ENCODE measurements around the gene ENPP5.
"Not testable (repeated sequence)": the region's sequence is repeated elsewhere in the genome, so short reads cannot be mapped to it uniquely, and the experiment has no call there.

The ENPP5 gene

DNA sequence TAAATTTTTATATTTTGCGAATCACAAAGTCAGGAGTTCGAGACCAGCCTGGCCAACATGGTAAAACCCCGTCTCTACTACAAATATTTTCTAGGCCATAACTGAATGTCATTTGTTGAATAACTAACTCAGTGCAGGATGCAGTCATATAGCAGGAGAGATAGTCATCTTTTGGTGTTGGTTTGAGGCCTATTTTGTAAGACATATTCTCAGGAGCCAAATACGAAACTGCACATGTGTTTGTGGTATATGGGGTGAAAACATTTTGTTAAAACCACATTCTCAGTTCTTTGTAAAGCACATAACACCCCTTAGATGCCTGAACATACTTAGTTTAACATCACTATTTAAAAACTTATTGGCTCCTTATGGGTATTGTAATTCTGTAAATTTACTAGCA, 4.7 kb upstream of the ENPP5 start:
- H3K4me3 ChIP-seq (ENCODE audit: low read depth, low read length), result no peak overlapping the region

GRCh38 chr6:46174904-46175303, 4.1 kb upstream of the ENPP5 start:
- H3K4me3 ChIP-seq (ENCODE audit: low read depth, low read length), result no peak overlapping the region

DNA sequence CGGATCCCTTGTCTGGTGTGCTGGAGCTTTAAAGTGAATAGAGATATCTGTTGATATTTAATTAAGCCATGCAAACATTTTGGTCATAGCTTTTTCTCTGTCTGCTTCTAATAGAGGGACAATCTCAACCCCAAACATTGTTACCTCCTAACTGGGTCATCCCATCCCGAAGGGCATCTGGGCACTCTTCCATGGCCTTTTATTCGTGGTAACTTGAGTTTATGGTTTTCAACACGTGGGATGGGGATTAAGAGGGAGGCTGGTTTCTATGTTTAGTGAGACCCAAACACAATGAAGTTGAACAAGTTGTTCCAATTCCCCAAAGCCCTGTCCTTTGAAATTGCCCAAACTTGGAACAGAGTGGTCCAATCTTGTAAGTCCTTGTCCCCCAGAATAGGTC, 1.4 kb upstream of the ENPP5 start:
- H3K4me3 ChIP-seq (ENCODE audit: low read depth, low read length), result no peak overlapping the region

DNA sequence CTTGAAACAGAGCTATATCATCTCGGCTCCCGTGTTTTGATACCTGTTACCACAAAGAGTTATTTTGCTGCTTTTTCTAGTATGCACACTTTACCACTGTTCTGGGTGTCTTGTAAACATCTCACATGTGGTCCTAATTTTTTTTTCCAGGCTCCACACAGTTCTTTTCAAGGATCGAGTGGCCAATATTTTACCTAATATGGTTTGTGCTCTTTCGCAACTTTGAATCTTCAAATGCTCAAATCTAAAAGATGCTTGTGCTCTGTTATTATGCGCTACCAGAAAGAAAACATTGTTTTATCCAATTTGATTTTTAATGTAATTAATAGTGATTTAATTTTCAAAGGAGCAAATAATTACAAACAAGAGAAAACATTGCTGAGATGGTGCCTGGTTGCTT, 10.7 kb downstream of the ENPP5 start:
- H3K4me3 ChIP-seq (ENCODE audit: low read depth, low read length), result no peak overlapping the region

- H3K4me3 ChIP-seq (ENCODE audit: low read depth, low read length), result no peak overlapping the region
These were observed 11.6 kb downstream of the ENPP5 start for GRCh38 chr6:46159229-46159628.

- no peak overlapping the region for H3K4me3 ChIP-seq (ENCODE audit: low read depth, low read length)
These were observed 14.1 kb downstream of the ENPP5 start for GRCh38 chr6:46156701-46157100.

- not testable (repeated sequence) for H3K4me3 ChIP-seq (ENCODE audit: low read depth, low read length)
These were observed 21.7 kb downstream of the ENPP5 start for GRCh38 chr6:46149066-46149465.

DNA sequence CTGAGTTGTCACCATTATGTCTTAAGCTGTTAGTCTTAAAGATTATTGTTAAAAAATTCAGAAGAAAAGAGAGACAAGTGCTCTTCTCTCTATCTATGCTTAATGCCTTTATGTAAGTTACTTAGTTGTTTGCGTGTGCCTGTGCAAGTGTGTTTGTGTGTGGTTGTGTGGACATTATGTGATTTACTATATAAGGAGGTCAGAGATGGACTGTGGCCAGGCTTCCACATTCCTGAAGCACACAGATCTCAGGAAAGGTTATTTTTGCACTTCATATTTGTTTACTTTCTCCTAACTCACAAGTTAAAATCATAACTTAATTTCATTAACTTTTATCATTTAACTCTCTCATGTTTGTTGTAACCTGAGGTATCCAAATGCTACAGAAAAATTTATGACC, 26.5 kb downstream of the ENPP5 start:
- no peak overlapping the region for H3K4me3 ChIP-seq (ENCODE audit: low read depth, low read length)

- no peak overlapping the region for H3K4me3 ChIP-seq (ENCODE audit: low read depth, low read length)
These were observed 32.5 kb downstream of the ENPP5 start for GRCh38 chr6:46138281-46138680.

GRCh38 chr6:46137387-46137786, 33.4 kb downstream of the ENPP5 start:
- H3K4me3 ChIP-seq (ENCODE audit: low read depth, low read length), result no peak overlapping the region

DNA sequence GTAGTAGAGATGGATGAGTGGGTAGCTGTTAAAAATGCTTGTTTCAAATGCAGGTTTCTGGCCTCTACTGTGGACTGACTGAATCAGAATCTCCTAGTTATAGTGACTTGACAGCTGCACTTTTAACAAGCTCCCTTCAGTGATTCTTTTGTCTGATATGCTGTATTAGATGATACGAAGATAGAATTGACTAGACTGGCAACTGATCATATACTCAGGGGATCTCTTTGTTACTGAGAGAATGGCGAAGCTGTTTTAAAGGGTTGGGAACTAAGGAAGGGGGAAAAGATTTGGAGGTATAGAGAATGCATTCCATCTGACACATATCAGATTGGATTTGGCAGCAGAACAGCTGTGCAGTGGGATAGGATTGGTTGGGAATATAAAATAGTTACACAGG, 33.9 kb downstream of the ENPP5 start:
- H3K4me3 ChIP-seq (ENCODE audit: low read depth, low read length), result no peak overlapping the region

DNA sequence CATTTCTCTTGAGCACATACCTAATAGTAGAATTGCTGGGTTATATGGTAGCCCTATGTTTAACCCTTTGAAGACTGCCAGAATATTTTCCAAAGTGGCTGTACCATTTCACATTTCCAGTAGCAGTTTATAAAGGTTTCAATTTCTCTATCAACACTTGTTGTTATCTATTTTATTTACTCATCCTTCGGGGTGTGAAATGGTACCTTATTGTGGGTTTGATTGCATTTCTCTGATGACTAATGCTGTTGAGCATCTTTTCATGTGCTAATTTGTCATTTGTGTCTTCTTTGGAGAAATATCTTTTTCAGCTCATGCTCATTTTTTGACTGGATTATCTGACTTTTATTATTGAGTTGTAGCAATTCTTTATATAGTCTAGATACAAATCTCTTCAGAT, 35.6 kb downstream of the ENPP5 start:
- H3K4me3 ChIP-seq (ENCODE audit: low read depth, low read length), result no peak overlapping the region

GRCh38 chr6:46134216-46134615, 36.6 kb downstream of the ENPP5 start:
- no peak overlapping the region for H3K4me3 ChIP-seq (ENCODE audit: low read depth, low read length)

GRCh38 chr6:46131291-46131690, 39.5 kb downstream of the ENPP5 start:
- not testable (repeated sequence) for H3K4me3 ChIP-seq (ENCODE audit: low read depth, low read length)

DNA sequence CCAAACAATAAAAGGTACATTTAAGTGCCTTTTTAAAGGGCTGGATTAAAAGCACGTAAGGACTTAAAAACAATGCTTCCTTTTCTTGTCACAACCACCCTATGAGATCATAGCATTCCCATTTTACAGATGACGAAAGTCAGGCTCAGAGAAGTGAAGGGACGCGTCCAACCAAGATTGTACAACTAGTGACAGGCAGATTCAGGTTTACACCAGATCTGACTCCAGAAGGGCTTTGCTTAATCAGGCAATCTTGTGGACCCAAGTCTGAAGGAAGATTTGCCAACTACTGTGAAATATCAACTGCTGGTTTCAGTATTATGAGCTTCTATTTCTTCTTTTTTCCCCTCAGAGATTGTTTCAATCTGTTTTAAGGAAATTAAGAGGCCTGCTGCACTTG, 40.1 kb downstream of the ENPP5 start:
- H3K4me3 ChIP-seq (ENCODE audit: low read depth, low read length), result no peak overlapping the region

GRCh38 chr6:46129629-46130511, 40.9 kb downstream of the ENPP5 start, which contains the start of gene ENPP4:
ENPP4 (plus strand) TSS chr6:46129989; CDS start chr6:46139584, 9,595 bp downstream.
- H3K4me3 ChIP-seq (ENCODE audit: low read depth, low read length), result peak within 1 kb of the TSS; percentile 67

DNA sequence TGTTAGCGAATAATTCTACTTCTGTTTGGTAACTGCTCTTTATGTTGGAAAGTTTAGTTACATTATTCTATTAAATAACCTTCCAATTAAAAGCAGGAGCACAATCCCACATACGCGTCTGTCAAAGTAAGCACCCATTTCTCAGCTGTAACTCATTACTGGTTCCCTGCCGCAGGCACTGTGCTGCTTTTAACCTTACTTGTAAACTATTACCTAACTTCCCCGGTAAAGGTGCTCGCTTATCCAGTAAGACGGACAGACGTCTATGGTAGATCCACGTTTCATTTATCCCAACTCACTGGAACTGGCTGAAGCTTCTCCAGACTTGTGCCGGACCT, 41.5 kb downstream of the ENPP5 start:
- peak overlapping the region; percentile 67 for H3K4me3 ChIP-seq (ENCODE audit: low read depth, low read length)

DNA sequence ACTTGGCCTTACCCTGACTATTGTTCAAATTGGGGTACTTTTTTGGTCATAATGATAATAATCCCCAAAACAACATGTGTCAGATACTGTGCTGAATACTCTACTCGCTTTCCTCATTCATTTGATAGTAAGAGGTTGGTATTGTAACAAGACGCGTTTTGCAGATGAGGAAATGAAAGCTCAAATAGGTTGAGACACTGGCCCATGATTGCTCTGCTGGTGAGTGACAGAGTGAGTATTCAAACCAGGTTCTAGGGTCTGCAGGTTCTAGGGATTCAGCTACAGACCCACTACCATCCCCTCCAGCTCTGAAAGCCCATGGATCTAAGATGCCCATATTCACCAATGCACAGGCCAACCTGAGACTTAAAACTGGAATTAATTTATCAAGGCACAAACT, 42.3 kb downstream of the ENPP5 start:
- no peak overlapping the region for H3K4me3 ChIP-seq (ENCODE audit: low read depth, low read length)

DNA sequence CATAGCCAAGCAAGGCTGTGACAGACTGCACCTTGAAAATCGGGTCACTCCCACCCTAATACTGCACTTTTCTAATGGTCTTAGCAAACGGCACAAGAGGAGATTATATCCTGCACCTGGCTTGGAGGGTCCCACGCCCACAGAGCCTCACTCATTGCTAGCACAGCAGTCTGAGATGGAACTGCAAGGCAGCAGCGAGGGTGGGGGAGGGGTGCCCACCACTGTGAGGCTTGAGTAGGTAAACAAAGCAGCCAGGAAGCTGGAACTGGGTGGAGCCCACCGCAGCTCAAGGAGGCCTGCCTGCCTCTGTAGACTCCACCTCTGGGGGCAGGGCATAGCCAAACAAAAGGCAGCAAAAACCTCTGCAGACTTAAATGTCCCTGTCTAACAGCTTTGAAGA, 51.1 kb downstream of the ENPP5 start:
- not testable (repeated sequence) for H3K4me3 ChIP-seq (ENCODE audit: low read depth, low read length)

GRCh38 chr6:46118836-46119235, 51.9 kb downstream of the ENPP5 start:
- H3K4me3 ChIP-seq (ENCODE audit: low read depth, low read length), result no peak overlapping the region

GRCh38 chr6:46118157-46118556, 52.6 kb downstream of the ENPP5 start:
- H3K4me3 ChIP-seq (ENCODE audit: low read depth, low read length), result no peak overlapping the region

DNA sequence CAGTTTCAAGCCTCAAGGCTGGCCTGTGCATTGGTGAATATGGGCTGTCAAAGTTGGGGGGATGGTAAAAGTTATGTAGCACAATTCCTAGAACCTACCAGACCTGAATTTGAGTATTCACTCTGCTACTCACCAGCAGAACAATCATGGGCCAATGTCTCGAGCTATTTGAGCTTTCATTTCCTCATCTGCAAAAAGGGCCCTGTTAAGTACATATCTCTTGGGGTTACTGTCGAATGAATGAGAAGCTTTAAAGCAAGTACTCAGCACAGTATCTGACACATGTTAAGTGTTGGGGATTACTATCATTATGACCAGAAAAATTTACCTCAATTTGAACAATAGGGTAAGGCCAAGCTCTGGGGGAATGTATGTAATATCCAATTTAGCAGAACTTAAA, 54.5 kb downstream of the ENPP5 start:
- no peak overlapping the region for H3K4me3 ChIP-seq (ENCODE audit: low read depth, low read length)

DNA sequence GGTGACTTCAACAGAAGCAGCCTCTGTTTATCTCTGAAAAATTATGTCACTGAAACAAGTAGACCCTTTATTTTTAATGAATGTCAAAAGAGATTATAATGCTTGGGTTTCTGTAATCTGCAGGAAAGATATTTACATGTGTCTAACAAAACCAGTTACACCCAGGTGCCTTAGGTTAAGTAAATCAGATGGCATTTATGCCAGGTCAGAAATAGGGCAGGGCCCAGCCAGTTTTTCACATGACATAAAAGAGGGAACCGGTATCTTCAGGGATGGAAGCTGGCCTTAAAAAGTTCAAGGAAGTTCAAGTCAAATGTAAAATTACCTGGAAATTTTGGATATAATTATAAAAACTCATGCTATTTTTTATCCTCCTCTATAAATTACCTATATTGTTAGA, 55.1 kb downstream of the ENPP5 start:
- no peak overlapping the region for H3K4me3 ChIP-seq (ENCODE audit: low read depth, low read length)

All from iPS-11a (cell line).